HG02678 (cell line): ENCODE measurements around the gene ZFP64.

ENCODE experiments used
- ATAC-seq: cut with Tn5 transposase; IDR thresholded peaks from one replicate; pipeline ENCODE4 v1.9.1; 2021; ENCODE audit warnings: mild to moderate bottlenecking, moderate library complexity; ENCODE audit not compliant: unreplicated experiment

Gene ZFP64

GRCh38 chr20:52105442-52106422, 85.8 kb downstream of the ZFP64 start:
- ATAC-seq: no peak

DNA sequence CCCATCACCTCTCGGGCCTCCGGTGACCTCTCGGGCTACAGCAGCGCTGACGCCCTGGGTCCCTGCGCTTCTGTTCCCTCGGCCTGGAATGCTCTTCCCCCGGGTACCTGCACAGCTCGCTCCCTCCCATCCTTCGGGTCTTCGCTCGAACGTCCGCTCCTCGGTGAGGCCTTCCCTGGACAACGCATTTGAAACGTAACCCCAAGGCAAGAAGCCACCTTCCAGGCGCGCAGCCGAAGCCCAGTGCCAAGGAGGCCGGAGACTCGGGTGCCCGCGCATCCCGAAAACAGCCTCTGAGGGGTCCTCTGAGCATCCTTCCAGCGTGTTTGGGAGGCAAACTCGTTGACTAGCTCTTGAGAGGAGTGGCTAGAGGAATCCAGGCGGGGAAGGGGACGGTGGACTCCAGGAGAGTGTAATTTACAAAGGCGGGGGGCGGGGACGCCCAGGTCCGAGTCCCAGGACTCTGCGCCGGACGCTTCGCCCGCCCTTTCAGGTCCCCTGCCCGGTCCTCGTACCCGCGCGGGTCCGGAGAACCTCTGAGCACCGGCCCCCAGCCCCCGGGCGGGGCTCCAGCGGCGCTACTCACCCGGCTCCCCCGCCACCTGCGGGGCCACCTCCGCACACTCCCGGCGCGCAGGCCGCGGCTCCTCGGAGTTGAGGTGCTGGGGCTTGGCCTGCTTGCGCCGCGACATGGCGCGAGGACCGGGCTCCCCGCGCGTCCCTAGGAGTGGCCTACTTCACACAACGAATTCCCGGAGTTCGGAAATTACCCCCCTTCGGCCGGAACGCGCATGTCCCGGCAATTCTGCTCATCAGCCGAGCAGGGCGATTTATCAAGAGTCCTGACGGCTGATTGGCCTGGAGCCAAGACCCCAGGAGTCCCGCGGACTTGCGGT, 86.8 kb downstream of the ZFP64 start:
- no peak for ATAC-seq

- ATAC-seq: no peak
Observed at GRCh38 chr20:52103913-52104545, 87.5 kb downstream of the ZFP64 start.

GRCh38 chr20:52103335-52103912, 88.2 kb downstream of the ZFP64 start:
- ATAC-seq: no peak

- ATAC-seq: no peak
Observed at GRCh38 chr20:52102559-52102958, 89.0 kb downstream of the ZFP64 start.

DNA sequence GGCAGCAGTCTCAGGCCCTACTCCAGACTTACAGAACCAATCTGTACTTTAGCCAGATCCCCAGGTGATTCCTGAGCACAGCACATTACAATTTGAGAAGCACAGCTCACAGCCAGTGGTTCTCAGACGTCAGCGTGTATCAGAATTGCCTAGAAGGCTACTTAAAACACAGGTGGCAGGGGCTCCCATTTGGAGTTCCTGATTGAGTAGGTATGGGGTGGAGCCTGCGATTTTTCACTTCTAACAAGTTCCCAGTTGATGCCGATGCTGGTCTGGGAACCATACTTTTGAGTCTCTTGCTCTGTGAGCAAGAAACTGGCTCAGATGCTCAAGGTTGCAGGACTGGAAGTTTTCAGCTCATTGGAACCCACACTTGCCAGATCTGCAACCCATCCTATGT, 89.5 kb downstream of the ZFP64 start:
- ATAC-seq: no peak
